D721Med (cell line): ENCODE measurements around the gene MYH7B.

Source experiments
- DNase-seq: peaks from one replicate; pipeline ENCODE4 v3.0.0; 2011; ENCODE audit warnings: low spot score; ENCODE audit not compliant: insufficient read length
- FAIRE-seq: peaks from 2 replicates; lab custom pipeline; 2011; peaks lifted over from hg19 to GRCh38; lab: Jason Lieb, UNC
- TF ChIP-seq, protein P1 (sequence below): IDR thresholded peaks from 2 replicates; pipeline ENCODE4 v1.5.1; 2012; ENCODE audit warnings: mild to moderate bottlenecking, control low read depth; ENCODE audit not compliant: insufficient read depth; ENCODE audit errors: missing control alignments

The MYH7B gene

DNA sequence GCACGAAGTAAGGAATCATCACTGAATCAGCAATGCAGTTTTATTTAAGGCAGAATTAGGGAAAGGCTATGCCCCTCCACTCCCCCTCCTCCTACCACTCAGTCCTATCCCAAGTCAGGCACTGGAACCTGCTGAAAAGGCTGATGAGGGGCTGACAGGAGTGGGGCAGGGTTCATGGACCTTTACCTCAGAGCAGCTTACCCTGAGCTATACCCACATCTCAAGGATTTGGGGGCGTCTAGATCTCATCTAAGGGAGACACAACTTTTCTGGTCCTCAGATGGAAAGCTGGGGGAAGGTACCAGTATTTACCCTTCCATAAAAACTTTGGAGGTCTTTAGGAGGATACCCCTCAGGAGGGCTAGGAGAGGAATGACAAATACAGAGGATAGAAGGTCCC, 27.3 kb upstream of the MYH7B start:
- DNase-seq (no peak), FAIRE-seq (no peak)
- TF ChIP-seq, protein P1, sequence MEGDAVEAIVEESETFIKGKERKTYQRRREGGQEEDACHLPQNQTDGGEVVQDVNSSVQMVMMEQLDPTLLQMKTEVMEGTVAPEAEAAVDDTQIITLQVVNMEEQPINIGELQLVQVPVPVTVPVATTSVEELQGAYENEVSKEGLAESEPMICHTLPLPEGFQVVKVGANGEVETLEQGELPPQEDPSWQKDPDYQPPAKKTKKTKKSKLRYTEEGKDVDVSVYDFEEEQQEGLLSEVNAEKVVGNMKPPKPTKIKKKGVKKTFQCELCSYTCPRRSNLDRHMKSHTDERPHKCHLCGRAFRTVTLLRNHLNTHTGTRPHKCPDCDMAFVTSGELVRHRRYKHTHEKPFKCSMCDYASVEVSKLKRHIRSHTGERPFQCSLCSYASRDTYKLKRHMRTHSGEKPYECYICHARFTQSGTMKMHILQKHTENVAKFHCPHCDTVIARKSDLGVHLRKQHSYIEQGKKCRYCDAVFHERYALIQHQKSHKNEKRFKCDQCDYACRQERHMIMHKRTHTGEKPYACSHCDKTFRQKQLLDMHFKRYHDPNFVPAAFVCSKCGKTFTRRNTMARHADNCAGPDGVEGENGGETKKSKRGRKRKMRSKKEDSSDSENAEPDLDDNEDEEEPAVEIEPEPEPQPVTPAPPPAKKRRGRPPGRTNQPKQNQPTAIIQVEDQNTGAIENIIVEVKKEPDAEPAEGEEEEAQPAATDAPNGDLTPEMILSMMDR = no peak

DNA sequence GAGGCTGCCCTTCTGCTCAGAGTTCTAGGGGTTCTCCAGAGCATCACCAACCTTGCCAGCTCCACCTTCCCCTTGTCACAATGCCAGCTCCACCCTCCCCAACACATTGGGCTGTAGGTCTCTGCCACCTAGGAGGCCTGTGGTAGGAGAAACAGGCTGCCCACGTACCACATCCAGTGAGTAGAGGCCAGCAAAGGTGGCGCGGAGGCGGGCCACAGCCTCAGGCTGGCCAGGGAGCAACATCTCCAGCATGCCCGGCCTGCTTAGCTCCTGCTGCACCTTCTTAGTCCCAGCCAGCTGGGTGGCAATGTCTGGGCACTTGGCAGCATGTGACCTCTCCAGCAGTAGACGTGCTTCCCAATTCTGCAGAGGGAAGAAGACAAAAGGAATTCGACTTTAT, 23.9 kb upstream of the MYH7B start:
- TF ChIP-seq, protein P1 = no peak
- FAIRE-seq = no peak
- no peak for DNase-seq

DNA sequence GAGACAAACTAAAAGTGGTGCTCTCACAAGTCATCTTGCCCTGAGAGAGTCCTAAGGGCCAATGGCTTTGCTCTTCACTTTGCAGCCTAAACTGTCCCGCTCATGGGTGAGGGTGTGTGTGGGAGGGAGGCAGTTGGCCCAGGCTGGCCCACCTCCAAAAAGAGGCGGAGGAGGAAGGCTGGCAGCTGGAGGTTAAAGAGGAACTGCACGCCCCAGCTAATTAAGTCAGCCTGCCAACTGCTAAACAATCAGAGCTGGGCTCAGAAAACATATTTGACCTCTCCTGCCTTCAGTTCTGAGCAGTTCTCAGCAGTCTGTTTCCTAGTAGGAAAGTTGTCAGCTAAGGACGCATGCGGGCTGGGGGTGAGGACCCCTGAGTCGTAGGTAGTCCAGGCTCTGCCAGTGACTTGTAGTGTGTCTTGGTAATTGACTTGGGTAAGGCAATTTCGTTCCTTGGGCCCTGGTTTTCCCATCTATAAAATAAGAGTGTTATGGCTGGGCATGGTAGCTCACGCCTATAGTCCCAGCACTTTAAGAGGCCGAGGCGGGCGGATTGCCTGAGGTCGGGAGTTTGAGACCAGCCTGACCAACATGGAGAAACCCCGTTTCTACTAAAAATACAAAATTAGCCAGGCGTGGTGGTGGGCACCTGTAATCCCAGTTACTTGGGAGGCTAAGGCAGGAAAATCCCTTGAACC, 17.1 kb upstream of the MYH7B start:
- TF ChIP-seq, protein P1 = no peak
- FAIRE-seq = no peak
- no peak for DNase-seq

DNA sequence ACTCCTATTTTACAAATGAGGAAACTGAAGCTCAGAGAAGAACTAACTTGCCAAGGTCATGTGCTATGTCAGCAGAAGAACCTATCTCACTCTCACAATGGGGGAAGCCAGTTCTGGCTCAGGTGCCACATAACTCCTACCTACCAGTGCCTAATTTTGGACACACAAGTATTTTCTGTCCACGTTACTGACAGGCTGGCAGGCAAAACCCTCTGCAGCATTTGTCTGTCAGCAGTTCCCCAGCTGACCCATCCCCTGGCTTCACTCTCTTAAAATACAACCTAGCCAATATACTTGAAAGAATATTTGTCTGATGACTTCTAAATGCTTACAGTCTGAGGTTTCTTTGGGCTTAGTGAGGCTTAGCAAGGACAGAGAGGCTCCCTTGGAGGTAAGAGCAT, 15.6 kb upstream of the MYH7B start:
- FAIRE-seq = no peak

DNA sequence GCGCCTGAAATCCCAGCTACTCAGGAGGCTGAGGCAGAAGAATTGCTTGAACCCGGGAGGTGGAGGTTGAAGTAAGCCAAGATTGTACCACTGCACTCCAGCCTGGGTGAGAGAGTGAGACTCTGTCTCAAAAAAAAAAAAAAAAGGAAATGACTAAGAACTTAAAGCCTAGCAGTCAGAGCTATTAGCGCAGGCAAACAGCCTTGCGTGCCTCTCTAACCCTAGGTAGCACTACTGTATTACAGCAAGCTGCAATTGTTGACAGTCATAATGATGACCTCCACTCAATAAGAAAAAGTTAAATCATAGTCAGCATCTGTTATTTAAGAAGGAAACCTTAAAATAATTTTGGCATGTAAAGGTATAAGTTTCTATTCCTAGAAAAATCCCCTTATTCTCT, 14.4 kb upstream of the MYH7B start:
- DNase-seq = no peak
- TF ChIP-seq, protein P1 = no peak
- no peak for FAIRE-seq

More for the DNA sequence above, 15.6 kb upstream of the MYH7B start:
- DNase-seq = no peak
- TF ChIP-seq, protein P1 = no peak

DNA sequence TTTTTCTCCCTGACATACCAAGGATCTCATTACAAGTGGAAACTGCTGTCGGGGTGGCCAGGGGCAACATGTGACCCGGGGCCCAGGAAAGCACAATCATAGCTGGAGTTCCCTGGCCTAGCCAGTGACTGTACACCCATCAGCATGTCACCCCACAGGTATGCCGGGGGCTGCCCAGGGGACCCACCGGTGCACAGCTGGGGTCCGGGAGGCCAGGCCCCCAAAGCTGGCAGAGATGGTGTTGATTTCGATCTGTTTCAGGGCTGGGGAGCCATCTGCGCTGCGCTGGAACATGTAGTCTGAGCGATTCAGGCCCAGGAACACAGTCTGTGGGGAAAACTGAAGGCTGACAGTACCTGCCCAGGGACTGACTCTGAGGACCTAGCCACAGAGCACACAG, 13.4 kb upstream of the MYH7B start:
- DNase-seq = no peak
- FAIRE-seq = no peak
- TF ChIP-seq, protein P1 = no peak

DNA sequence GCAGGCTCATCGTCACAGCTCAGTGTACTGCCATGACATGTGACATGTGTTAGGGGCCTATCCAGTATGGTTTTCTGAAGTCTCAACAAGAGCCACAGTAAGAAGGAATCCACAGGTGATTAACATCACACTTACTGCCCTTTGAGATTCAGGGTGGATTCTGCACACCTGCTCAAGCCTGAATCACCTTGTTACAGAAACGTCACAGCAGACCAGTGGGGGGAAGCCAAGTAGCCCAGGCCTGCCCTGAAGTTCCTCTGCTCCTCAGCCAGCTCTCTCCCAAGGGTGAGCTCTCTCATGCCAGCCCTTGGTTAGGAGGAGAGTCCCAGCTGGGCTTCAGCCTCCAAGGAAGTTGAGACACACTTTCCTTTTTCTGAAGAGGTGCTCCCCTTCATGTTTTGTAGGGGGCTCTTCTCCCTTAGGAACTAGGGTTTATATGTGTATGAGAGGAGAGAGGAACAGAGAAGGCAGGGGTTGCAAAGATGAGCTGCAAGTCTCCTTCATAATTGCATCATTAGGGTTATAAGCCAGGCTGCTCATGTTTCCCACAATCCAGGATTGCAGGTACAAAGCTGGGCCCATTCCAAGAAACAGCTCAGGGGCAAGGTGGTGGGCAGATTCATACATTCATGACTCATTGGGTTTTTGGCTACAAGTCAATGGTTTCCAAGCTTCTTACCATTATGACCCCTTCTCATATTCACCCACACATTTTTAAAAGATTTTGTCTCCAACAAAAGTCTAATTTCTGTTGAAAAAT, 11.7 kb upstream of the MYH7B start:
- no peak for DNase-seq
- TF ChIP-seq, protein P1 = no peak
- FAIRE-seq = no peak
